ENCODE results near the gene NINJ1. TPM values are rescaled to one million over a fixed set of nuclear protein-coding genes. Genes with fewer than 3 reads are reported as not detected.

The NINJ1 gene
- total RNA-seq, 1 donor from 2014 or later, result 53.7 TPM

DNA sequence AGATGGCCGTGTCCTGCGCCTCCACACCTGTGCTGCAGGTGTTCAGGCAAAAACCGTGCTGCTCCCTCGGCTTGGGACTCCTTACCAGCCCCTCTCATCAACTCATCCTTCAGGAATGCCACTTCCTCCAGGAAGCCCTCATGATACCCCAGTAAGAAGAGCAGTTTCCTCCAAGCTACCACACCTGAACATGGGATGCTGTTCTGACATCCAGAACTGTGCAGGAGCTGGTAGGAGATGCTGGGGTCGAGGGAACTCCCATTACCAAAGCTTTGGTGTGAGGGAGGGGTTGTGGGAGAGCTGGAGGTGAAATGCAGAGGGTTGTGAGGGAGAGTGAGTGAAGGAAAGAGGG, 19.1 kb downstream of the NINJ1 start:
- H3K27me3 ChIP-seq (ENCODE audit: low read depth), result no peaks in the 10 kb centered on the region
- no peak overlapping the region for H3K4me3 ChIP-seq
- peaks cover 19% of the 10 kb centered on the region for H3K4me1 ChIP-seq
- no peaks in the 10 kb centered on the region for H3K9me3 ChIP-seq (replicated peaks)
- H3K36me3 ChIP-seq, result peaks cover 36% of the 10 kb centered on the region
- H3K27ac ChIP-seq (replicated peaks), result no peak overlapping the region
- TF ChIP-seq, protein P1, sequence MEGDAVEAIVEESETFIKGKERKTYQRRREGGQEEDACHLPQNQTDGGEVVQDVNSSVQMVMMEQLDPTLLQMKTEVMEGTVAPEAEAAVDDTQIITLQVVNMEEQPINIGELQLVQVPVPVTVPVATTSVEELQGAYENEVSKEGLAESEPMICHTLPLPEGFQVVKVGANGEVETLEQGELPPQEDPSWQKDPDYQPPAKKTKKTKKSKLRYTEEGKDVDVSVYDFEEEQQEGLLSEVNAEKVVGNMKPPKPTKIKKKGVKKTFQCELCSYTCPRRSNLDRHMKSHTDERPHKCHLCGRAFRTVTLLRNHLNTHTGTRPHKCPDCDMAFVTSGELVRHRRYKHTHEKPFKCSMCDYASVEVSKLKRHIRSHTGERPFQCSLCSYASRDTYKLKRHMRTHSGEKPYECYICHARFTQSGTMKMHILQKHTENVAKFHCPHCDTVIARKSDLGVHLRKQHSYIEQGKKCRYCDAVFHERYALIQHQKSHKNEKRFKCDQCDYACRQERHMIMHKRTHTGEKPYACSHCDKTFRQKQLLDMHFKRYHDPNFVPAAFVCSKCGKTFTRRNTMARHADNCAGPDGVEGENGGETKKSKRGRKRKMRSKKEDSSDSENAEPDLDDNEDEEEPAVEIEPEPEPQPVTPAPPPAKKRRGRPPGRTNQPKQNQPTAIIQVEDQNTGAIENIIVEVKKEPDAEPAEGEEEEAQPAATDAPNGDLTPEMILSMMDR (IDR thresholded peaks at IDR 0.05; ENCODE audit: borderline replicate concordance), result no peak
- no peak for DNase-seq
- intact Hi-C loops (cut with micrococcal nuclease), result no loop called here

DNA sequence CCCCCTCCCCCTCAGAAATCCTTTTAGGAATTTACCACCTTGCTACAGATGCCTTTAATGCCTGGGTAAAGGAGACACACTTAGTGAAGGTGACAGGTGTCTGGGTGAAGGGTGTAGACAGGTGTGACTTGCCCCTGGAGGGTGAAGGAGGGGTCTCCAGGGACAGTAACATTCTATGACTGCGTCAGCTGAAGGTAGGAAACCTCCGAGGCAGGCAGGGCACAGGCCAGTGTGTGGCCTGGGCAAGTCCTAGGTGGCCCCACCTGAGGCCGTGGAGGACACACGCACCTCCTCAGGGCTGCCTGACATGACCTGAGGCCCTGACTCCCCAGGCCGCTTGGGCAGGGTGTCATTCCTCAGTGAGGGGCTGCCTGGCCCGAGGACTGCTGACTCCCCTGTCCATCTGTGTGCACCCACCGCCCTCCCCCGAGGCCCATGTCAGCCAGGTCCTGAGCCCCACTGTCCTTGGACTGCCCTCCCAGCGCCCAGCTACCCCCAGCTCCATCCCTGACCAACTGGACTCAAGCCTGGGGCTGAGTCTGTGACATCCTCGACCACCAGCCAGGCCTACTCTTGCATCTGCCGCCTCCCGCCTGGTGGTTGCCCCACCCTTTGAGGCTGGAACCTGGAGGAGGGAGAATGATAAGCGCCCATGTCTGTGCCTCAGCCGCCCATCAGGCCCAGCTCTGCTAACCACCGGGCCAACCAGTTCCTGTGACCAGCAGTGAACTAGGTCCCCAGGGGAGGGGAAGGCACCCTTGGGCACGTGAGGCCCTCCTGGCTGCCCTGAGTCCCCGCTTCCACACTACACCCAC, 19.7 kb downstream of the NINJ1 start:
- H3K36me3 ChIP-seq, result peaks cover 36% of the 10 kb centered on the region
- no peaks in the 10 kb centered on the region for H3K27me3 ChIP-seq (ENCODE audit: low read depth)
- intact Hi-C loops (cut with micrococcal nuclease), result no loop called here
- TF ChIP-seq, protein P1 (IDR thresholded peaks at IDR 0.05; ENCODE audit: borderline replicate concordance), result no peak
- H3K9me3 ChIP-seq (replicated peaks), result no peaks in the 10 kb centered on the region
- peaks cover 16% of the 10 kb centered on the region for H3K4me1 ChIP-seq
- no peak overlapping the region for H3K4me3 ChIP-seq
- no peak overlapping the region for H3K27ac ChIP-seq (replicated peaks)
- peak; percentile 13 for DNase-seq

DNA sequence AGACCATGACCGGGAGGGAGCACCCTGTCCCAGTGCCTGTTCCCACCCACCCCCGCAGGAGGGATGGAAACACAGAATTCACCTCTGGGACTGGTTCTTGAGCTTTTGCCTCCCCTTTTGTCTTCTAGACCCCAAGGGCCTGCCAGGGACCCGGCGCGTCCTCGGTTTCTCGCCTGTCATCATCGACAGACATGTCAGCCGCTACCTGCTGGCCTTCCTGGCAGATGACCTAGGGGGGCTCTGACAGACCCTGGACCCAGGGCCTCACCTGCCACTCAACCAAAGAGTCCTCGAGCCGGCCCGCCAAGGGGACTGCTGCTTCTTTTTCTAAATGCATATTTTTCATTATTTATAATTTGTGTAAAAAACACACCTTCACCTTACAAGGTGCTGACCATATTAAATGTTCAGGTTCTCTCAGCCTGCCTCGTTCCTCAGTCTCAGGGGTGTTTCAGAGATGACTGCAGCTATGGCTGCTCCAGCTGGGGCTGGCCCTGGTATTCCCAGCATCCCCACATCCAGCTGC, 21.1 kb downstream of the NINJ1 start:
- peaks cover 44% of the 10 kb centered on the region for H3K36me3 ChIP-seq
- no peaks in the 10 kb centered on the region for H3K9me3 ChIP-seq (replicated peaks)
- H3K27ac ChIP-seq (replicated peaks), result peak overlapping the region; percentile 8
- no peaks in the 10 kb centered on the region for H3K27me3 ChIP-seq (ENCODE audit: low read depth)
- peak; percentile 7 for DNase-seq
- no peak overlapping the region for H3K4me3 ChIP-seq
- TF ChIP-seq, protein P1 (IDR thresholded peaks at IDR 0.05; ENCODE audit: borderline replicate concordance), result no peak
- intact Hi-C loops (cut with micrococcal nuclease), result no loop called here
- peaks cover 20% of the 10 kb centered on the region for H3K4me1 ChIP-seq

DNA sequence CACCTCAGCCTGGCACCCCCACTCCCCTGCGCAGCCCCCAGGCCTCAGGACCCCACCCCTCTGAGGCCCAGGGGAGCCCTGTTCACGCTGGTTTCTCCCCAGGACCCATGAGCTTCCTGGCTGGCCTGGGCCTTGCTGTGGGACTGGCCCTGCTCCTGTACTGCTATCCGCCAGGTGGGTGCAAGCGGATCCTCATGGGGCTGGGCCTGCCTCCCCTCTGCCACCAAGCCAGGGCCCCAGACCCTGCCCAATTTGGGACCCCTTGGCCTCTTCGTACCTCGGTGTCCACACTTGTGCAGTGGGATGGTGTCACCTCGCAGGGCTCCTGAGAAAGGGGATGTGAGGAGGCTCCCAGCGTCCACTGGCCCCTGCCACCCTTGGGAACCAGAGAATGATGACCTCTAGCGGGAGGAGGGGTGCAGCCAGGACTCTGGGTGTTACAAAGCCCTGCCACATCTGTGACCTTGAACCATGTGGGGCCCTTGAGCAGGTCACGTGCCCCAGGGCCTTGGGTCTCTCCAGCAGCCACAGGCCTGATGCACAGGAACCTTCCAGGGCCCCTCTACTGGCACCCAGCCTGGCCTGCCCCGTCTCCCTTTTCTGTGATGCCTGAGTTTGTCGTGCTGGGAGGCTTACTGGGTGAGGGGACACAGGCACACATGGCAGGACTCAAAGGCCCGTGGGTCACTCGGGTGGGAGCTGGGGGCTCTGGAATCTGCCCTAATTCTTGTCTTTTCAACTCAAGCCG, 21.8 kb downstream of the NINJ1 start:
- peak overlapping the region; percentile 8 for H3K27ac ChIP-seq (replicated peaks)
- no peak overlapping the region for H3K4me3 ChIP-seq
- intact Hi-C loops (cut with micrococcal nuclease), result no loop called here
- DNase-seq, result peak; percentile 19
- TF ChIP-seq, protein P1 (IDR thresholded peaks at IDR 0.05; ENCODE audit: borderline replicate concordance), result no peak
- H3K9me3 ChIP-seq (replicated peaks), result no peaks in the 10 kb centered on the region
- H3K27me3 ChIP-seq (ENCODE audit: low read depth), result no peaks in the 10 kb centered on the region
- peaks cover 20% of the 10 kb centered on the region for H3K4me1 ChIP-seq
- peaks cover 48% of the 10 kb centered on the region for H3K36me3 ChIP-seq

DNA sequence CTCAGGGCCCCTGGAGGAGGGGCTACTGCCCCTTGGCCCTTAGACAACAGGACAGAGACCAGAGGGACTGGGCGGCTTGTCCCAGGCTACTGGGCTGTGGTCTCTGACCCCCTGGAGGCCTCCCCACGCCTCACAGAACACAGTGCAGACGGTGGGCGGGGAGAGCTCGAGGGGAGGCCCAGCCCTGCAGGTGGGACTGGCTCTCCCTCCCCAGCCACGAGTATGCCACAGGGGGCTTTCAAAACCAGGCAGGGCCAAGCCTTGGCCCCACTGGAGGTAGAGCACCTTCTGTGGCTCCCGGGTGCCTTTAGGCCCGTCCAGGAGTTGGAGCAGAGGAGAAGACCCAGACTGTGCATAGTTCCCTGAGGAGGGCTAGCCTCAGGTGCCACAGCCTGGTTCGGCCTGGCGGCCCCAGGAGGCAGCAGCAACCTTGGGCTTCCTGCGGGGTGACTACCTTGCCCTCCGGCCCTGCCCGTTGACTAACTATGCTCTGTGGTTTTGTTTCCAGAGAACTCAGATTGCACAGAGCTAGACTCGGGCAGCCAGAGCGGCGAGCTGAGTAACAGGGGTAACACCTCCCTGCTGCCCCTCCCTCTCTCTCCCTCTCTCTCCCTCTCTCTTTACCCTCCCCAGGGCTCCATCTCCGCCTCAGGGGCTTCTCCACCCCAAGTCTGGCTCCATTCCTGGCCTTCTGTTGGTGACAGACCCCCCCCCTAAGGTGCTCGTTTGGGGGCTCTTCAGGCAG, 22.5 kb downstream of the NINJ1 start:
- intact Hi-C loops (cut with micrococcal nuclease), result no loop called here
- Histone ChIP-seq H3K4me3 (no peak overlapping the region), H3K36me3 (peaks cover 48% of the 10 kb centered on the region), H3K9me3 (replicated peaks) (no peaks in the 10 kb centered on the region), H3K27me3 (ENCODE audit: low read depth) (no peaks in the 10 kb centered on the region), H3K27ac (replicated peaks) (peak overlapping the region; percentile 8), H3K4me1 (peaks cover 19% of the 10 kb centered on the region)
- DNase-seq, result peak; percentile 17
- TF ChIP-seq, protein P1 (IDR thresholded peaks at IDR 0.05; ENCODE audit: borderline replicate concordance), result no peak

Measured in left ventricle myocardium inferior (tissue), 1 donor.